ENCODE data around the gene SS18L1.

DNA sequence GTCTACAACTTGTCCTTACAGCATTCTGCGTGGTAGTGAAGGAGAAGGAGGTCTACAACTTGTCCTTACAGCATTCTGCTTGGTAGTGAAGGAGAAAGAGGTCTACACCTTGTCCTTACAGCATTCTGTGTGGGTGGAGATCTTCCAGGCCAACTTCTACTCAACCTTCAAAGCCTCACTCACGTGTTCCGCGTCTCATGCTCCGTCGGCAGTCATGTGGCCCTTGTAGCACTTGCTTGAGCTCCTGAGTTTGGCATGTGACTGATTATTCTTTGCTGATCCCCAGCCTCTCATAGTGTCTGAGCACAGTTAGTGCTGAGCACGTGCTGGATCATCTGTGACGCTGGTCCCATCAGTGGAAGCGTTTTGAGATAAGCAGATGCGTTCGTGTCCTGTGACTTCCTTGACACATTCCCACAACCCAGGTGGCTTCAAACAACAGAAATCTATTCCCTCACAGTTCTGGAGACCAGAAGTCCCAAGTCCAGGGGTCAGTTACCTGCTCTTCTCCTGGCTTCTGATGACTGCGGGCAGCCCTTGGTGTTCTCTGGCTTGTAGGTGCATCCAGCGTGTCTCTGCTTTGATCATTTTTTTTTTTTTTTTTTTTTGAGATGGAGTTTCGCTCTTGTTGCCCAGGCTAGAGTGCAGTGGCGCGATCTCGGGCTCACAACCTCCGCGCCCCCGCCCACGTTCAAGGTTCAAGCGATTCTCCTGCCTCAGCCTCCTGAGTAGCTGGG is 2.6 kb downstream of the SS18L1 start:
- TF ChIP-seq POLR2A (IDR thresholded peaks at IDR 0.05): no peak
- TF ChIP-seq, protein P1, sequence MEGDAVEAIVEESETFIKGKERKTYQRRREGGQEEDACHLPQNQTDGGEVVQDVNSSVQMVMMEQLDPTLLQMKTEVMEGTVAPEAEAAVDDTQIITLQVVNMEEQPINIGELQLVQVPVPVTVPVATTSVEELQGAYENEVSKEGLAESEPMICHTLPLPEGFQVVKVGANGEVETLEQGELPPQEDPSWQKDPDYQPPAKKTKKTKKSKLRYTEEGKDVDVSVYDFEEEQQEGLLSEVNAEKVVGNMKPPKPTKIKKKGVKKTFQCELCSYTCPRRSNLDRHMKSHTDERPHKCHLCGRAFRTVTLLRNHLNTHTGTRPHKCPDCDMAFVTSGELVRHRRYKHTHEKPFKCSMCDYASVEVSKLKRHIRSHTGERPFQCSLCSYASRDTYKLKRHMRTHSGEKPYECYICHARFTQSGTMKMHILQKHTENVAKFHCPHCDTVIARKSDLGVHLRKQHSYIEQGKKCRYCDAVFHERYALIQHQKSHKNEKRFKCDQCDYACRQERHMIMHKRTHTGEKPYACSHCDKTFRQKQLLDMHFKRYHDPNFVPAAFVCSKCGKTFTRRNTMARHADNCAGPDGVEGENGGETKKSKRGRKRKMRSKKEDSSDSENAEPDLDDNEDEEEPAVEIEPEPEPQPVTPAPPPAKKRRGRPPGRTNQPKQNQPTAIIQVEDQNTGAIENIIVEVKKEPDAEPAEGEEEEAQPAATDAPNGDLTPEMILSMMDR (IDR thresholded peaks at IDR 0.05): no peak
- no peak for TF ChIP-seq EP300 (IDR thresholded peaks at IDR 0.05; ENCODE audit: low read depth)
- no peak for TF ChIP-seq POLR2AphosphoS5 (IDR thresholded peaks at IDR 0.05)
